Thyroid gland (tissue), 4 donors: Measurements from ENCODE around the gene DISC1. TPM values are rescaled to one million over a fixed set of nuclear protein-coding genes. Genes with fewer than 3 reads are reported as not detected.

ENCODE experiments used
- DNase-seq, 2 donors: peaks; one replicate each; pipeline ENCODE4 v3.0.0-alpha.2; 2019
- H3K27ac ChIP-seq, 3 donors: fragments of 200-600 bp; sonication (generic); 1 replicate in 2 of 3; 2 replicates in 1 of 3; pipeline ENCODE4 v1.5.1; 2016 to 2019; ENCODE audit warnings: mild to moderate bottlenecking in 1 of 3, moderate library complexity in 1 of 3
- H3K27me3 ChIP-seq: fragments of 200-600 bp; sonication (generic); one replicate; pipeline ENCODE4 v1.5.1; 2019
- H3K36me3 ChIP-seq, 2 donors: fragments of 200-600 bp; sonication (generic); one replicate each; pipeline ENCODE4 v1.5.1; 2016 to 2019
- H3K4me1 ChIP-seq, 2 donors: fragments of 200-600 bp; sonication (generic); one replicate each; pipeline ENCODE4 v1.5.1; 2017 to 2019
- H3K4me3 ChIP-seq, 3 donors: fragments of 200-600 bp; sonication (generic); replicated peaks in 1 of 3; 1 replicate in 2 of 3; 2 replicates in 1 of 3; pipeline ENCODE4 v1.5.1; 2016; ENCODE audit warnings: mild to moderate bottlenecking in 1 of 3
- H3K9me3 ChIP-seq: fragments of 200-600 bp; sonication (generic); one replicate; pipeline ENCODE4 v1.5.1; 2017
- POLR2A ChIP-seq, 2 donors: fragments of 450-650 bp; IDR thresholded peaks; one replicate each; pipeline ENCODE4 v1.6.1; 2017; ENCODE audit warnings: antibody characterized with exemption in 2 of 2, mild to moderate bottlenecking in 2 of 2, moderate library complexity in 1 of 2
- WGBS, 2 donors: methylation state at CpG; one replicate each; pipeline ENCODE4 v1.1.5; 2017; 5-methylcytosine and 5-hydroxymethylcytosine counted together
- intact Hi-C: fragments of 100-400 bp; cut with DNase I; formaldehyde crosslinking; loops from one replicate; pipeline ENCODE4 v1.15.1; 2023
- total RNA-seq, 4 donors: library from RNA; depleted of rRNA; stranded (reverse); fragments of >200 nt; gene quantifications; one replicate each; pipeline ENCODE4 v1.2.3, GENCODE V29; 2016
- TF ChIP-seq, protein P1 (sequence below), 6 experiments: fragments of 200-600 bp in 3 of 6; fragments of 450-650 bp in 3 of 6; sonication (generic) in 3 of 6; IDR thresholded peaks; one replicate each; pipeline ENCODE4 v1.5.1; 2016 to 2019; ENCODE audit warnings: antibody characterized with exemption in 6 of 6, mild to moderate bottlenecking in 2 of 6, inconsistent platforms in 1 of 6, moderate library complexity in 1 of 6

Gene DISC1
- total RNA-seq, 4 donors from 2014 or later: 6.9 to 17.7 (median 9.8) TPM

DNA sequence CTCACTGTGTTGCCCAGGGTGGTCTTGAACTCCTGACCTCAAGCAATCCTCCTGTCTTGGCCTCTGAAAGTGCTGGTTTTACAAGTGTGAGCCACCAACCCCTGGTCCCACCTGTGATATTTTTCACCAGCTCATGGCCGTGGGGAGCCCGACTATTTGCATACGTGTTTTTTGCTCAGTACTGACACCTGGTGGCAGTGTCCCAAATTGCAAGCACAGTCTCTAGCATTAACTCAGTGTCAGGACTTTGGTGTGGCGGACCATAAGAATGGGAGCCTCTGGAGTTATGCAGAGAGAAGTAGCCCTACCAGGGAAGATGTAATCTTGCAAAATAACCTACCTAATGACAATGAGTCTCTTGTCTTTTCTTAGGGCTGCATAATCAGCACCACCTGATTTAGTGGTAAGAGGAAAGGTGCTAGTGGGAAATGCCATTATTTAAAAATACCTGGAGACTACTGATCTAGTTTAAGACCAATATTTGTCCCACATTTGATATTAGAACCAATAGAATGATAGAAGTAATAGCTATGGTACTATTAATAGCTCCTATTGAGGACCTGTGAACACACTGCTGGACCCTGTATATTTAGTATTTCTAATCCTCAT, 305.4 kb downstream of the DISC1 start:
- intact Hi-C loops: no loop called here
- DNase-seq: no peak
- H3K4me1 ChIP-seq: peaks cover 0 to 5% of the 10 kb centered on the region in 2 donors

DNA sequence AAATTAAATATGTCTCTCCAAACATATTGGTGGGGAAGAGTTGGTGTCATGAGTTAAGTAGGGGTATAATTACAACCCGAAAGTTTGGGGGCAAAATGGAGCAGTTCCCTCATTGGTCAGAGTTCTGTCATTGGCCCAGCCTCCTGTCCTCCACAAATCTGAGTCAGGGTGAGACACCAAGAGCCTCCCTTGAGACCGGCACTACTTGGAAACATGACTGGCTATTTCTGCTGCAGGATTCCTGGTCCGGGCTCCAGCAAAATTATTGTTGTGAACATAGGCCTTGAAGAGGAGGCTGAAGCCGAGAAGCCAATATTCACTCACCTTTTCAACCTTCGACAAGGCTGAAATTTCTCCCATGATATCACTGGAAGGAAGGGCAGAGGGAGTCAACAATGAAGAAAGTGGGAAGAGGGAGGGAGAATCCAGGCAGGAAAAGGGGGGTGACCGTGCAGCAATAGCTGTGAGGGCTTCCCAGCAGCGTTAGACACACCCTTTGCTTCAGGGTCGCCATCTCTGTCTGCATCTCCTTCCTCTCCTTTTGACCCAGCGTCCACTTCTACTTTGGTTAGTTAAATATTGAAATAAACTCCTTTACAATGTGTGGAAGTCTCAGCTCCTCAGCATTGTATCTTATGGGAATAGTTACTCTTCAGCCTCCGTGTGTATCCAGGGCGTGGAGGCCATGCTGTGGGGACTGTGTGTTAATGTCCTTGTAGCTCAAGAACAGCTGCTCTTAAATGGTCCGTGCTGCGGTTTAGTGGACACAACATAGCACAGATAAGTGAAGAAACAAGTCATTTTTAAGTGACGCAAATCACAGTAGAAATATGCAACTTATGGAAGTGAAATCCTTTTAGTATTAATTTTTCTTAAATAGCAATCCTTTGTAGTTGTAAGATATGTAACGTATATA, 307.4 kb downstream of the DISC1 start:
- 86 to 89% methylated on average over 15 of the region's 15 CpGs for WGBS, 2 donors
- intact Hi-C loops: no loop called here
- Histone ChIP-seq H3K27me3 (no peaks in the 10 kb centered on the region), H3K4me3 (no peak overlapping the region), H3K9me3 (no peaks in the 10 kb centered on the region), H3K27ac (no peak overlapping the region), H3K4me1 (peaks cover 0 to 9% of the 10 kb centered on the region in 2 donors), H3K36me3 (no peaks in the 10 kb centered on the region)
- no peak for TF ChIP-seq POLR2A (IDR thresholded peaks at IDR 0.05)
- TF ChIP-seq, protein P1, sequence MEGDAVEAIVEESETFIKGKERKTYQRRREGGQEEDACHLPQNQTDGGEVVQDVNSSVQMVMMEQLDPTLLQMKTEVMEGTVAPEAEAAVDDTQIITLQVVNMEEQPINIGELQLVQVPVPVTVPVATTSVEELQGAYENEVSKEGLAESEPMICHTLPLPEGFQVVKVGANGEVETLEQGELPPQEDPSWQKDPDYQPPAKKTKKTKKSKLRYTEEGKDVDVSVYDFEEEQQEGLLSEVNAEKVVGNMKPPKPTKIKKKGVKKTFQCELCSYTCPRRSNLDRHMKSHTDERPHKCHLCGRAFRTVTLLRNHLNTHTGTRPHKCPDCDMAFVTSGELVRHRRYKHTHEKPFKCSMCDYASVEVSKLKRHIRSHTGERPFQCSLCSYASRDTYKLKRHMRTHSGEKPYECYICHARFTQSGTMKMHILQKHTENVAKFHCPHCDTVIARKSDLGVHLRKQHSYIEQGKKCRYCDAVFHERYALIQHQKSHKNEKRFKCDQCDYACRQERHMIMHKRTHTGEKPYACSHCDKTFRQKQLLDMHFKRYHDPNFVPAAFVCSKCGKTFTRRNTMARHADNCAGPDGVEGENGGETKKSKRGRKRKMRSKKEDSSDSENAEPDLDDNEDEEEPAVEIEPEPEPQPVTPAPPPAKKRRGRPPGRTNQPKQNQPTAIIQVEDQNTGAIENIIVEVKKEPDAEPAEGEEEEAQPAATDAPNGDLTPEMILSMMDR (IDR thresholded peaks at IDR 0.05): no peak
- DNase-seq: no peak

More for the DNA sequence above, 305.4 kb downstream of the DISC1 start:
- no peak overlapping the region for H3K4me3 ChIP-seq
- no peaks in the 10 kb centered on the region for H3K27me3 ChIP-seq
- no peaks in the 10 kb centered on the region for H3K36me3 ChIP-seq
- H3K9me3 ChIP-seq: no peaks in the 10 kb centered on the region
- 85 to 93% methylated on average over 4 of the region's 4 CpGs for WGBS, 2 donors
- TF ChIP-seq POLR2A (IDR thresholded peaks at IDR 0.05): no peak
- TF ChIP-seq, protein P1 (IDR thresholded peaks at IDR 0.05): peak in 1 of 6 experiments; percentile 20
- H3K27ac ChIP-seq: no peak overlapping the region

DNA sequence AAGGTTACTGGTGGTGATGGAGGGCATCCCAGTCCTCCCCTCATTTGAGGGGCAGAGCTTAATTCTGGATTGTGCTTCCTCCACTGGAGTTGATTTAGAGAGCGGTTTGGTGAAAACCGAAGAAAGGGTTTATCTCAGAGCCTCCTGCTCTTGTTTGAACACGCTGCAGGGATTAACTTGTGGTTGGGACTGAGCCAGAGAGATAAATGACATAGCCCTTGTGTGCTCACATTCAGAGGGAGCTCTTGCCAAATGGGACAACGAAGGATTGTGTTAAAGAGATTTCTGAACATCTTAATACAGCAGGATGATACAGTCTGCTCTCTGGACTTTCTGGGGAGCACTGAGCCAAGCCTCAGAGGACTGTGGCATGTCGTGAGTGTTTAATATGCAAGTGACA, 308.2 kb downstream of the DISC1 start:
- H3K27ac ChIP-seq: no peak overlapping the region
- no peaks in the 10 kb centered on the region for H3K9me3 ChIP-seq
- WGBS, 2 donors: 25% methylated on average over 4 of the region's 5 CpGs
- no peak for TF ChIP-seq POLR2A (IDR thresholded peaks at IDR 0.05)
- TF ChIP-seq, protein P1 (IDR thresholded peaks at IDR 0.05): no peak
- H3K4me3 ChIP-seq: no peak overlapping the region
- no peaks in the 10 kb centered on the region for H3K36me3 ChIP-seq
- no peak for DNase-seq
- H3K27me3 ChIP-seq: no peaks in the 10 kb centered on the region
- H3K4me1 ChIP-seq: peaks cover 0 to 9% of the 10 kb centered on the region in 2 donors
- intact Hi-C loops: no loop called here

DNA sequence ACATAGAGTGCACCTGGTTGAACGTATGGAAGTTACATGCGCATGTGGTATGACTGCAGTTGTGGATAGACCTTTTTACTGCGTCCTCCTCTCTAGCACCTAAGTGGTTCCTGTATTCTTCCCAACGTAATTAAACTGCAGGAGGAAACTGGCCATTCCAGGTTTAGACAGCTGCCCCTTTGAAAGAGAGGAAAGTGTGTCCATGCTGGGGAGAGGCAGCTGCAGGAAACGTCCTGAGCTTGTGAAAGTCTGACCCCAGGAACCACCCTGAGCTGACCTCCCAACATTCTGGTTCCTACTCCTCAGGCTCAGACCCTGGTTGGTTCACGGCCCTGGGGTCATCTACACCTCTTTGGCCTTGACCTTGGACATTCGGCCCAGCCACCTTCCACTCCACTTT, 309.3 kb downstream of the DISC1 start:
- no peaks in the 10 kb centered on the region for H3K36me3 ChIP-seq
- intact Hi-C loops: no loop called here

More for the DNA sequence above, 309.3 kb downstream of the DISC1 start:
- no peak for TF ChIP-seq POLR2A (IDR thresholded peaks at IDR 0.05)
- TF ChIP-seq, protein P1 (IDR thresholded peaks at IDR 0.05): no peak
- Histone ChIP-seq H3K27ac (no peak overlapping the region), H3K4me3 (no peak overlapping the region), H3K27me3 (no peaks in the 10 kb centered on the region), H3K4me1 (peaks cover 0 to 9% of the 10 kb centered on the region in 2 donors), H3K9me3 (no peaks in the 10 kb centered on the region)
- WGBS, 2 donors: 87 to 89% methylated on average over 7 of the region's 7 CpGs
- no peak for DNase-seq
